Nephron (organoid): Measurements from ENCODE around the gene GHR.

Experiments
- H3K27ac Mint-ChIP-seq, 3 experiments: 2 replicates each; pipeline ENCODE4 v1.8.0; 2020; ENCODE audit warnings: mixed read lengths in 3 of 3, mild to moderate bottlenecking in 2 of 3, moderate library complexity in 1 of 3
- H3K27me3 Mint-ChIP-seq: 2 replicates; pipeline ENCODE4 v1.8.0; 2021; ENCODE audit warnings: low read depth, mild to moderate bottlenecking, moderate library complexity, mixed read lengths
- H3K36me3 Mint-ChIP-seq: 2 replicates; pipeline ENCODE4 v1.8.0; 2020; ENCODE audit warnings: low read depth, mixed read lengths
- H3K4me1 Mint-ChIP-seq: 2 replicates; pipeline ENCODE4 v1.8.0; 2020; ENCODE audit warnings: mixed read lengths
- H3K4me3 Mint-ChIP-seq, 3 experiments: 2 replicates each; pipeline ENCODE4 v1.8.0; 2020; ENCODE audit warnings: mild to moderate bottlenecking in 3 of 3, mixed read lengths in 3 of 3, moderate library complexity in 2 of 3
- H3K9me3 Mint-ChIP-seq: 2 replicates; pipeline ENCODE4 v1.8.0; 2020; ENCODE audit warnings: mixed read lengths
- CTCF ChIP-seq, 3 experiments: fragments of 200-600 bp; sonication (generic); IDR thresholded peaks; one replicate each; pipeline ENCODE4 v1.5.0; 2021; ENCODE audit warnings: antibody characterized with exemption in 3 of 3; ENCODE audit not compliant: unreplicated experiment in 3 of 3

Gene GHR

GRCh38 chr5:42624912-42625311 lies 201.7 kb downstream of the GHR start:
- H3K36me3 Mint-ChIP-seq: no peaks in the 10 kb centered on the region
- no peak overlapping the region for H3K4me3 Mint-ChIP-seq
- H3K27me3 Mint-ChIP-seq: no peaks in the 10 kb centered on the region
- no peak overlapping the region for H3K27ac Mint-ChIP-seq
- H3K4me1 Mint-ChIP-seq: peaks cover 34% of the 10 kb centered on the region
- peaks cover 2% of the 10 kb centered on the region for H3K9me3 Mint-ChIP-seq
- no peak for TF ChIP-seq CTCF (IDR thresholded peaks at IDR 0.05; ENCODE audit: unreplicated experiment in 3 of 3)

- Mint-ChIP-seq H3K36me3 (no peaks in the 10 kb centered on the region), H3K9me3 (peaks cover 2% of the 10 kb centered on the region), H3K27ac (no peak overlapping the region), H3K4me3 (no peak overlapping the region), H3K4me1 (peaks cover 26% of the 10 kb centered on the region), H3K27me3 (no peaks in the 10 kb centered on the region)
- TF ChIP-seq CTCF (IDR thresholded peaks at IDR 0.05; ENCODE audit: unreplicated experiment in 3 of 3): no peak
Observed at GRCh38 chr5:42626462-42626861, 203.2 kb downstream of the GHR start.

GRCh38 chr5:42628821-42629220 lies 205.6 kb downstream of the GHR start:
- H3K27me3 Mint-ChIP-seq: no peaks in the 10 kb centered on the region
- no peak overlapping the region for H3K27ac Mint-ChIP-seq
- no peaks in the 10 kb centered on the region for H3K9me3 Mint-ChIP-seq
- no peak overlapping the region for H3K4me3 Mint-ChIP-seq
- H3K4me1 Mint-ChIP-seq: peaks cover 36% of the 10 kb centered on the region
- TF ChIP-seq CTCF (IDR thresholded peaks at IDR 0.05; ENCODE audit: unreplicated experiment in 3 of 3): no peak
- no peaks in the 10 kb centered on the region for H3K36me3 Mint-ChIP-seq

GRCh38 chr5:42629284-42629683 lies 206.0 kb downstream of the GHR start:
- no peak overlapping the region for H3K4me3 Mint-ChIP-seq
- peaks cover 36% of the 10 kb centered on the region for H3K4me1 Mint-ChIP-seq
- no peaks in the 10 kb centered on the region for H3K36me3 Mint-ChIP-seq
- TF ChIP-seq CTCF (IDR thresholded peaks at IDR 0.05; ENCODE audit: unreplicated experiment in 3 of 3): no peak
- H3K27me3 Mint-ChIP-seq: no peaks in the 10 kb centered on the region
- no peak overlapping the region for H3K27ac Mint-ChIP-seq
- no peaks in the 10 kb centered on the region for H3K9me3 Mint-ChIP-seq

GRCh38 chr5:42631241-42631640 lies 208.0 kb downstream of the GHR start:
- H3K4me1 Mint-ChIP-seq: peaks cover 33% of the 10 kb centered on the region
- no peaks in the 10 kb centered on the region for H3K27me3 Mint-ChIP-seq
- no peaks in the 10 kb centered on the region for H3K36me3 Mint-ChIP-seq
- TF ChIP-seq CTCF (IDR thresholded peaks at IDR 0.05; ENCODE audit: unreplicated experiment in 3 of 3): no peak
- H3K27ac Mint-ChIP-seq: peak overlapping the region in 1 of 3 experiments; percentile 1
- H3K9me3 Mint-ChIP-seq: no peaks in the 10 kb centered on the region
- no peak overlapping the region for H3K4me3 Mint-ChIP-seq

GRCh38 chr5:42632354-42632900 lies 209.2 kb downstream of the GHR start:
- Mint-ChIP-seq H3K36me3 (no peaks in the 10 kb centered on the region), H3K4me3 (no peak overlapping the region), H3K27ac (peak overlapping the region; percentile 1 to 22 (median 12)), H3K9me3 (no peaks in the 10 kb centered on the region), H3K4me1 (peaks cover 23% of the 10 kb centered on the region), H3K27me3 (no peaks in the 10 kb centered on the region)
- no peak for TF ChIP-seq CTCF (IDR thresholded peaks at IDR 0.05; ENCODE audit: unreplicated experiment in 3 of 3)
